ENCODE data around the gene MORF4L1. TPM values are rescaled to one million over a fixed set of nuclear protein-coding genes. Genes with fewer than 3 reads are reported as not detected.

The MORF4L1 gene
- total RNA-seq, 2 donors from 2014 or later = 242 to 244 TPM

DNA sequence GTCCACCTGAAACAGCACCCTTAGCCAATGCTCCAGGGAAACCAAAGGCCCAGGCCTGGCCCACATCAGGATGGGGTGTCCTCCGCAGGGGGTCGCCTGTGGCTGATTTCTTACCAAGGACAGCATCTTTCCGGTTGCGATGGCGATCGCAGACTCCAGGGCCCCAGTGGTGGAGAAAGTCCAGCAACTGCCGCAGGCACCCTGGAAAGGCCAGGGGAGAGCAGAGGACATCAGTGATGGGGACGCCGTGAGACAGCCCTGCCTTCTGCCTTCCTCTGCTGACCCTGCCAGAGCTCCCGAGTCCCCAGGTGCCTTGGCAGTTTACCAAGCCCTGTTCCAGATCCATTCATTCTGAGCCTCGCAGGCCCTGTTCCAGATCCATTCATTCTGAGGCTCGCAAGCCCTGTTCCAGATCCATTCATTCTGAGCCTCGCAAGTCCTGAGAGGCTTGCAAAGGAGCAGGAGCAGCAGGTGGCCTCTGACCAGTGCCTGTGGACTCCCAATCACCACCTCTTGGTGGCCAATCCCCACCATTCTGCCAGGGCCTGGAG is 59.6 kb downstream of the MORF4L1 start:
- ATAC-seq (replicated peaks) = no peak
- Mint-ChIP-seq H3K9me3 (no peaks in the 10 kb centered on the region), H3K36me3 (ENCODE audit: low read depth) (peaks cover 94% of the 10 kb centered on the region), H3K27ac (peak overlapping the region; percentile 52), H3K27me3 (no peaks in the 10 kb centered on the region), H3K4me3 (no peak overlapping the region), H3K4me1 (peaks cover 23% of the 10 kb centered on the region)

DNA sequence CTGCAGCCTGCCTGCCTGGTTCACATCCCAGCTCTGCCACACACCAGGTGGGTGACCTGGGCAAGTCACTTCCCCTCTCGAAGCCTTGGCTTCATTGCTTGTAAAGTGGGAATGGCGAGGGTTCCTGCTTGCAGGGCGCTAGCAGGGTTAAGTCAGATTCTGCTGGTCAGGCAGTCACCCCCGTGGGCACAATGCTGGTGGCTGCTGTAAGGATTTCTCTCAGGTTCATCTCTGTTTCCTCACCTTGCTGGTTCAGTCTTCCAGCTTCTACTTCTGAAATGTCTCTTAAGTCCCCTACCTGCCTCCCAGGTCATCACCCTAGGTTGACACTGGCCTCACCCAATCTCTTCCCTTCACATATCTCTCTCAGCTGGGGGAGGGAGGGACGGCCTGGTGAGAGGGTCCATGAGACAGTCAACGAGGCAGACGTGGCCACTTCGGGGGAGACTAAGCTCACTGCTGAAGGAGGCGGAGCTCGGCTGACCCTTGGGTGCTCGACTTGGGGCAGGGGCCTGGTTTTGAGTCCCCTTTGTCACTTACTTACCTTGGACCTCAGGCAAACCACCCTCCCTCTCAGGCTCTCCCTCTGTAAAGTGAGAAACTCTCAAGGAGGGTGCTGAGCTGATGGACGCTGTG is 60.6 kb downstream of the MORF4L1 start:
- no peaks in the 10 kb centered on the region for H3K27me3 Mint-ChIP-seq
- H3K27ac Mint-ChIP-seq = peak overlapping the region; percentile 77
- peaks cover 94% of the 10 kb centered on the region for H3K36me3 Mint-ChIP-seq (ENCODE audit: low read depth)
- ATAC-seq (replicated peaks) = no peak
- peaks cover 30% of the 10 kb centered on the region for H3K4me1 Mint-ChIP-seq
- H3K9me3 Mint-ChIP-seq = peaks cover 2% of the 10 kb centered on the region
- H3K4me3 Mint-ChIP-seq = no peak overlapping the region

DNA sequence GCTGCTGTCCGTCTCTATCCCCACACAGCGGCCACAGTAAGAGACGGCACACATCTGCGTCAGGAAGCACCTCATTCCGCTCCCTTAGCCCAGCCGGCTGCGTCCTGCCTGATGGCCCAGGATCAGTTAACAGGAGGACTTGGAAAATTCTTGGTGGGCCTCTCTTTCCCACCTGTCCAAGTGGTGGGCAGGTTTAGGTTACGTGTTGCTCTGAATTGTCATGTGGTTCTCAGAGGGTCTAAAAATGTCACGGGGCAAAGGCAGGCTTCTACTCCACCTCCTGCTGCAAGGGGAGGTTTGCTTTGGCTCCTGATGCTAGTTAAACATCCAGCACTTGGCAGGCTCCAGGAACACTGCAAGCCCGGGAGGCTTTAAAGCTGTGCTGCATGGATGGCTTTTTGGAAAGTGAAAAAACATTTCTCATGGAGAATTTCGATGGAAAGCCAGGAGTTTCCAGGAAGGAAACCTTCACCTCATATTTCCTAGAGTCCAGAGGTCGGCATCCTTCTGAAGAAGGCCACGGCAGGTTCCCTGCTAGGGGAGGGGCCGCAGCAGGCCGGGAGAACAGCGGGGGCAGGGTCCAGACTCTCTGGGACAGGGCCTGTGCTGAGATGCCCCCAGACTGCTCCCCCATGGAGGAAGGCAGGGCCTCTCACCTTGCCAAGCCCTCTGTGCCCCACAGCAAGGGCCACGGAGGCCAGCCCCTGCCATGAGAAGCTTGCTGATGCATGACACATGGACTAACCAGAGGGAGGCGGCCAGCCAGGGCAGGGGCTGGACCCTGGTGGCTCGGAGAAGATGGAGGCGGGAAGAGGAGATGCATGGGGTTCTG is 61.3 kb downstream of the MORF4L1 start:
- peak overlapping the region; percentile 77 for H3K27ac Mint-ChIP-seq
- H3K4me3 Mint-ChIP-seq = no peak overlapping the region
- ATAC-seq (replicated peaks) = no peak

GRCh38 chr15:78934655-78935023 is 61.9 kb downstream of the MORF4L1 start:
- no peaks in the 10 kb centered on the region for H3K27me3 Mint-ChIP-seq
- H3K4me3 Mint-ChIP-seq = no peak overlapping the region

More for the DNA sequence above, 61.3 kb downstream of the MORF4L1 start:
- Mint-ChIP-seq H3K27me3 (no peaks in the 10 kb centered on the region), H3K4me1 (peaks cover 37% of the 10 kb centered on the region), H3K9me3 (peaks cover 5% of the 10 kb centered on the region), H3K36me3 (ENCODE audit: low read depth) (peaks cover 94% of the 10 kb centered on the region)

GRCh38 chr15:78937132-78937739 is 64.5 kb downstream of the MORF4L1 start:
- ATAC-seq (replicated peaks) = peak; percentile 57
- Mint-ChIP-seq H3K36me3 (ENCODE audit: low read depth) (peaks cover 94% of the 10 kb centered on the region), H3K27ac (peak overlapping the region; percentile 97), H3K4me3 (peak overlapping the region; percentile 90), H3K27me3 (no peaks in the 10 kb centered on the region), H3K9me3 (peaks cover 5% of the 10 kb centered on the region), H3K4me1 (peaks cover 41% of the 10 kb centered on the region)

More at GRCh38 chr15:78934655-78935023, 61.9 kb downstream of the MORF4L1 start:
- peaks cover 94% of the 10 kb centered on the region for H3K36me3 Mint-ChIP-seq (ENCODE audit: low read depth)
- H3K27ac Mint-ChIP-seq = peak overlapping the region; percentile 59
- ATAC-seq (replicated peaks) = no peak
- H3K4me1 Mint-ChIP-seq = peaks cover 41% of the 10 kb centered on the region
- H3K9me3 Mint-ChIP-seq = peaks cover 5% of the 10 kb centered on the region

DNA sequence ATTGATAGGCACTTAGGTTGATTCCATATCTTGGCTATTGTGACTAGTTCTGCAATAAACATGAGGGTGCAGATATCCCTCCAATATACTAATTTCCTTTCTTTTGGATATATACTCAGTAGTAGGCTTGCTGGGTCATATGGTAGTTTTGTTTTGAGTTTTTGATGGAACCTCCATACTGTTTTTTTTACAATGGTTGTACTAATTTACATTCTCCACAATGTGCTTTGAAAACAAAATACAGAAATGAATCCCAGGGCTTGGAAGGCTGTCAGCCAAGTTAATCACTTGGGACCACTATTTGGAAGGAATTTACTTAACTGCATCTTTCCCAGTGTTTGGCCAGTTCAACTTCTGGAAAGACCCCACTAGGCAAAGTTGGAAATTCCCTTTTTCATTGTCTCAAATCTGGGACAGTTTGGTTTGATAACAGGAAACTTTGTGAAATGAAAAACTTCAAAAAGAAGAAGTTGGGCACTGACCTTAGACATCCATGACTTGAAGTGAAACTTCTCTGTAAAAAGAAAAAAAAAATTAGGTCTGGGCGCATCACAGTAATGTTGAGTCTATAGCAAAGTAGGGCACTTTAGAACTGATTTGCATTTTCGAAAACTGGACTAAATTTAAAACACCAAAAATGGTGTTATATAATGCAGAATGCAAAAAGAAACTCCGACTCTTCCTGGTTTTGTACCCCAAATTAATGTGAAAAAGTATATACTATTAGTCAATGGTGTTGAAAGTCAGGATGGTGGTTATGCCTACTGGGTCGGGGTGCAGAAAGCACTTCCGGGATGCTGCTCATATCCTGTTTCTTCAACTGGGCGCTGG is 66.2 kb downstream of the MORF4L1 start:
- H3K36me3 Mint-ChIP-seq (ENCODE audit: low read depth) = peaks cover 94% of the 10 kb centered on the region
- peaks cover 31% of the 10 kb centered on the region for H3K4me1 Mint-ChIP-seq
- H3K27ac Mint-ChIP-seq = peak overlapping the region; percentile 97
- no peaks in the 10 kb centered on the region for H3K27me3 Mint-ChIP-seq
- H3K4me3 Mint-ChIP-seq = peak overlapping the region; percentile 90
- peaks cover 5% of the 10 kb centered on the region for H3K9me3 Mint-ChIP-seq
- ATAC-seq (replicated peaks) = peak; percentile 77

DNA sequence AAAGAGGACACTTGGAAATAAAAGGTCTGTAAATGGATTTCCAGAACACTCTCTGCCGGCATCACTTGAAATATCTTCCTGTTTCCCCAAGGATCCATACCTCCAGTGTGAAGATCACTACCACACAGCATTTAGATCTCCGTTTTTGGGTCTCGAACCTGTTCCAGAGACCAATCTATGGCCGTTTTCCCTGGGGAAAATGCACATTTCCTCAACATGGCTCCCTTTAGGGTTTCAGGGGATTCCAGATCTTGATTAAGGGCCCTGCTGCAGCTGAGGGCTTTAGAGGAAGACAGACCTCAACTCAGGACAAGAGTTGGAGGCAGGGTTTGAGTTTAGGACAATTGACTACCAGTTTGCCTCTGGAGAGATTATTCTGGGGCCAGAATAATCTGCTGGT is 70.1 kb downstream of the MORF4L1 start:
- peaks cover 5% of the 10 kb centered on the region for H3K9me3 Mint-ChIP-seq
- H3K27ac Mint-ChIP-seq = peak overlapping the region; percentile 87
- ATAC-seq (replicated peaks) = no peak
- peaks cover 16% of the 10 kb centered on the region for H3K4me1 Mint-ChIP-seq
- peak overlapping the region; percentile 93 for H3K4me3 Mint-ChIP-seq
- no peaks in the 10 kb centered on the region for H3K27me3 Mint-ChIP-seq
- peaks cover 60% of the 10 kb centered on the region for H3K36me3 Mint-ChIP-seq (ENCODE audit: low read depth)

- Mint-ChIP-seq H3K27ac (peak overlapping the region; percentile 87), H3K27me3 (no peaks in the 10 kb centered on the region), H3K36me3 (ENCODE audit: low read depth) (peaks cover 50% of the 10 kb centered on the region), H3K9me3 (no peaks in the 10 kb centered on the region), H3K4me1 (peaks cover 8% of the 10 kb centered on the region), H3K4me3 (peak overlapping the region; percentile 93)
- peak; percentile 1 for ATAC-seq (replicated peaks)
Observed at GRCh38 chr15:78943692-78944091, 71.0 kb downstream of the MORF4L1 start.

DNA sequence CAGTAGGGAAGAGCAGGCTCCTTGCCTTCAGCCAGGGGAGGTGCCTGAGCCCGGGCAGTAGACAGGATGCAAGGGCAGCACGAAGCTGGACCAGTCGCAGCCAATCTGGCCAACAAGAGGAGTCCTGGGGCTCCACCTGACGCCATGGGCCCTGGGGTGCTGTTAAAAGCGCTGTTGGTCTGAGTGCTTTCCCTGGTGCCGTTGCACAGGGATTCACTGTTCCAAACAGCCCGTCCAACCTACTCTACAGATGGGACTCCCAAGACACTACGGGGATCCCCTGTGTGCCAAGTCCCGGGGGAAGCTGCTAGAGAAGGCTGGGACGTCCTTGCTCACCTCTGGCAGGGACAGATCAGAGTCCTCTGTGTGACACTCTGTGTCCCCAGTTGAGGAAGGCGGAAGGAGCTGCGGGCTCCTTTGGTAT is 71.5 kb downstream of the MORF4L1 start:
- H3K27ac Mint-ChIP-seq = peak overlapping the region; percentile 87
- peak; percentile 49 for ATAC-seq (replicated peaks)
- no peaks in the 10 kb centered on the region for H3K27me3 Mint-ChIP-seq
- peak overlapping the region; percentile 93 for H3K4me3 Mint-ChIP-seq
- peaks cover 3% of the 10 kb centered on the region for H3K4me1 Mint-ChIP-seq
- peaks cover 45% of the 10 kb centered on the region for H3K36me3 Mint-ChIP-seq (ENCODE audit: low read depth)
- H3K9me3 Mint-ChIP-seq = no peaks in the 10 kb centered on the region

- Mint-ChIP-seq H3K27ac (peak within 1 kb of the TSS; percentile 87), H3K4me1 (no peaks in the 10 kb centered on the region)
Observed at GRCh38 chr15:78944669-78945407, 72.1 kb downstream of the MORF4L1 start, which contains the start of gene CTSH. TSS of gene CTSH (minus strand) at chr15:78945046. CDS start at chr15:78944981, 65 bp downstream.

DNA sequence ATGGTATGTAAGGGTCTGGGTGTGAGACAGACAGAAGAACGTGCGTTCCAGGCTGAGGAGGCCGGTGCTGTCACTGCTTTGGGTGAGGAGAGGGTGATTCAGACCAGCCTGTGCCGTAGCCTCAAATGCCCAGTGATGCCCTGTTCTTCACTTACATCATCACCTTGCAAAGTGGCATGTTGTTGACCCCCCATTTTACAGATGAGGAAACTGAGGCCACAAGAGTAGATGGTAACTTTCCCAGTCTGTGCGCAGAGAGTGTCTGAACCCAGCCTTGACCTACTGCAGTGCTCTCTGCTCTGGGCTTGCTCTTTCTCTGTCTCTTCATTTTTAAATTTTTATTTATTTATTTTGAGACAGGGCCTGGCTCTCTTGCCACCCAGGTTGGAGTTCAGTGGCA is 73.8 kb downstream of the MORF4L1 start:
- peaks cover 7% of the 10 kb centered on the region for H3K4me1 Mint-ChIP-seq
- no peak for ATAC-seq (replicated peaks)
- peaks cover 27% of the 10 kb centered on the region for H3K36me3 Mint-ChIP-seq (ENCODE audit: low read depth)
- H3K4me3 Mint-ChIP-seq = peak overlapping the region; percentile 9
- H3K27ac Mint-ChIP-seq = no peak overlapping the region
- H3K27me3 Mint-ChIP-seq = no peaks in the 10 kb centered on the region
- H3K9me3 Mint-ChIP-seq = no peaks in the 10 kb centered on the region

More at GRCh38 chr15:78944669-78945407, 72.1 kb downstream of the MORF4L1 start, which contains the start of gene CTSH:
- H3K4me3 Mint-ChIP-seq = peak within 1 kb of the TSS; percentile 93
- ATAC-seq (replicated peaks) = peak; percentile 85
- no peaks in the 10 kb centered on the region for H3K9me3 Mint-ChIP-seq
- H3K27me3 Mint-ChIP-seq = no peaks in the 10 kb centered on the region
- H3K36me3 Mint-ChIP-seq (ENCODE audit: low read depth) = peaks cover 39% of the 10 kb centered on the region

- Mint-ChIP-seq H3K36me3 (ENCODE audit: low read depth) (peaks cover 18% of the 10 kb centered on the region), H3K4me3 (peak overlapping the region; percentile 25), H3K9me3 (no peaks in the 10 kb centered on the region), H3K27me3 (no peaks in the 10 kb centered on the region), H3K27ac (peak overlapping the region; percentile 63), H3K4me1 (peaks cover 15% of the 10 kb centered on the region)
- no peak for ATAC-seq (replicated peaks)
Observed at GRCh38 chr15:78947506-78947905, 74.8 kb downstream of the MORF4L1 start.

All from activated T-helper 17 cell treated with anti-CD3 and anti-CD28 coated beads, Interleukin-2, amount 50 U/mL, for 72 hours (primary cell).